GM23248 (cell line): ENCODE results near the gene AQP10. TPM values are rescaled to one million over a fixed set of nuclear protein-coding genes. Genes with fewer than 3 reads are reported as not detected.

Source experiments
- DNase-seq: peaks from one replicate; pipeline ENCODE4 v3.0.0-alpha.2; 2015
- H2AFZ ChIP-seq: fragments of 200-600 bp; sonication (generic); 2 replicates; pipeline ENCODE4 v1.6.1; 2016; ENCODE audit warnings: antibody characterized with exemption
- H3F3A ChIP-seq: fragments of 200-600 bp; sonication (generic); 2 replicates; pipeline ENCODE4 v1.6.1; 2016; ENCODE audit warnings: mild to moderate bottlenecking, antibody characterized with exemption, mixed run types; ENCODE audit not compliant: insufficient read depth
- H3K27ac ChIP-seq: fragments of 200-600 bp; sonication (generic); 2 replicates; pipeline ENCODE4 v1.5.1; 2016; ENCODE audit warnings: mild to moderate bottlenecking
- H3K27me3 ChIP-seq: fragments of 200-600 bp; sonication (generic); replicated peaks from 2 replicates; pipeline ENCODE4 v1.6.1; 2016; ENCODE audit warnings: mild to moderate bottlenecking; ENCODE audit not compliant: insufficient read depth
- H3K36me3 ChIP-seq: fragments of 200-600 bp; sonication (generic); 2 replicates; pipeline ENCODE4 v1.6.1; 2016; ENCODE audit warnings: low read depth, mild to moderate bottlenecking
- H3K4me1 ChIP-seq: fragments of 200-600 bp; sonication (generic); 2 replicates; pipeline ENCODE4 v1.6.1; 2016; ENCODE audit warnings: mild to moderate bottlenecking; ENCODE audit not compliant: insufficient read depth
- H3K4me2 ChIP-seq: fragments of 200-600 bp; sonication (generic); one replicate; pipeline ENCODE4 v1.6.1; 2016; ENCODE audit warnings: mild to moderate bottlenecking; ENCODE audit not compliant: unreplicated experiment
- H3K4me3 ChIP-seq: fragments of 200-600 bp; sonication (generic); 2 replicates; pipeline ENCODE4 v1.5.1; 2016; ENCODE audit warnings: mild to moderate bottlenecking
- H3K79me2 ChIP-seq: fragments of 200-600 bp; sonication (generic); 2 replicates; pipeline ENCODE4 v1.6.1; 2016; ENCODE audit warnings: mild to moderate bottlenecking; ENCODE audit not compliant: insufficient read depth
- H3K9ac ChIP-seq: fragments of 200-600 bp; sonication (generic); 2 replicates; pipeline ENCODE4 v1.6.1; 2016; ENCODE audit warnings: mild to moderate bottlenecking
- H3K9me2 ChIP-seq: fragments of 200-600 bp; sonication (generic); 2 replicates; pipeline ENCODE4 v1.6.1; 2016; ENCODE audit warnings: mixed run types, mild to moderate bottlenecking, moderate library complexity; ENCODE audit not compliant: insufficient read depth
- H3K9me3 ChIP-seq: fragments of 200-600 bp; sonication (generic); one replicate; pipeline ENCODE4 v1.6.1; 2017; ENCODE audit warnings: low read depth
- H4K20me1 ChIP-seq: fragments of 200-600 bp; sonication (generic); 2 replicates; pipeline ENCODE4 v1.6.0; 2016; ENCODE audit not compliant: insufficient read depth
- EZH2 ChIP-seq: fragments of 200-600 bp; sonication (generic); IDR thresholded peaks from 2 replicates; pipeline ENCODE4 v1.6.1; 2018; ENCODE audit warnings: antibody characterized with exemption, mild to moderate bottlenecking; ENCODE audit not compliant: insufficient read depth, poor library complexity, severe bottlenecking
- EZH2phosphoT487 ChIP-seq: fragments of 200-600 bp; sonication (generic); IDR thresholded peaks from 2 replicates; pipeline ENCODE4 v1.6.1; 2018; ENCODE audit warnings: antibody characterized with exemption, moderate library complexity, mild to moderate bottlenecking, low read depth; ENCODE audit not compliant: insufficient read depth
- WGBS, 2 experiments: methylation state at CpG; one replicate each; pipeline ENCODE4 v1.1.6; 2015 to 2017; ENCODE audit warnings: low lambda C conversion rate in 2 of 2, low coverage in 1 of 2; ENCODE audit errors: missing lambda C conversion rate in 2 of 2; 5-methylcytosine and 5-hydroxymethylcytosine counted together
- in situ Hi-C: fragments of 300-500 bp; cut with MboI; formaldehyde crosslinking; loops from 2 replicates; pipeline ENCODE4 v1.15.0; 2020
- polyA plus RNA-seq: library from polyadenylated mRNA; unstranded; fragments of >200 nt; fragmentation: Nextera tagmentation; extraction: Ambion mirVana; gene quantifications from 2 replicates; pipeline ENCODE4 v1.2.1, GENCODE V29; 2016
- total RNA-seq: library from RNA; depleted of rRNA; stranded (reverse); fragments of >200 nt; shearing (Covaris generic); gene quantifications from 2 replicates; pipeline ENCODE4 v1.2.3, GENCODE V29; 2014

The AQP10 gene
- total and polyA plus RNA-seq, 2 experiments from 2014 or later = not detected

DNA sequence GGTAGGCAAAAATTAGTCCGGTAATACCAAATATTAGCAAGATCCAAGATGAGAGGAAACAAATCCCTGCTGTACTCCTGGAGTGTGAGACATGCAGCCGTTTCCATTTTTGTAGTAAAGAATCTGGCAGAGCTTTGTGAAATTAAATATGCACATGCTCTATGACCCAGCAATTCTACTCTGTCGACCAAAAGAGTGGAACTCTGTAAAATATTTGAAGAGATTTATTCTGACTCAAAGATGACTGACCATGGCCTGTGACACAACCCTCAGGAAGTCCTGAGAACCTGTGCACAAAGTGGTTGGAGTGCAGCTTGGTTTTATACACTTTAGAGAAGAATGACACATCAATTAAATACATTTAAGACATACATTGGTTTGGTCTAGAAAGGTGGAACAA is 32.2 kb upstream of the AQP10 start:
- in situ Hi-C loops = no loop called here
- 56 to 58% methylated on average over 3 of the region's 3 CpGs for WGBS, 2 experiments
- no peaks in the 10 kb centered on the region for H3K9me2 ChIP-seq
- no peaks in the 10 kb centered on the region for H3K79me2 ChIP-seq
- H3K9ac ChIP-seq = no peak overlapping the region
- H3K4me2 ChIP-seq = no peak overlapping the region
- no peaks in the 10 kb centered on the region for H3K9me3 ChIP-seq
- no peaks in the 10 kb centered on the region for H3F3A ChIP-seq
- H3K4me3 ChIP-seq = no peak overlapping the region
- no peaks in the 10 kb centered on the region for H3K4me1 ChIP-seq
- no peak overlapping the region for H2AFZ ChIP-seq
- no peak overlapping the region for H3K27ac ChIP-seq
- peak; percentile 25 for DNase-seq
- TF ChIP-seq EZH2 (no peak), EZH2phosphoT487 (no peak)
- no peaks in the 10 kb centered on the region for H3K27me3 ChIP-seq
- H3K36me3 ChIP-seq = no peaks in the 10 kb centered on the region
- no peaks in the 10 kb centered on the region for H4K20me1 ChIP-seq

DNA sequence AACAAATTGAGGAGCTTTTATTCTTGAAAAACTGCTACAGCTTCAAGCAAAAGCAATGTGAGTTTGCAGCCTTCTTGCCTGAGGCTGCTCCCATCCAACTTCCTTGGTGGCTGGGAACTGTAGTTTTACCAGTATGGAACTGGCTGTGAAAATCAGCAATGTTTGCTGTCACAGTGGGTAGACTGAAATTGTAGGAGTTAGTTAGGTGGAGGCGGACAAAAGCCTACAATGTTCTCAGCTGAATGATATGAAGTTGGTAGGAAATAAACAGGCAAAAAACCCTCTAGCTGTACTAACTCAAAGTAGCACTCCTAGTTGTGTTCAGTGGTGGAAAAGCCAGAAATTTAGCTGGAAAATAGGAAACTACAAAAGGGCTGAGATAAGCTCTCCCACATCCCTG is 30.0 kb upstream of the AQP10 start:
- H3K4me2 ChIP-seq = no peak overlapping the region
- no peak for DNase-seq
- TF ChIP-seq EZH2 = no peak
- TF ChIP-seq EZH2phosphoT487 = no peak
- no peak overlapping the region for H3K9ac ChIP-seq
- no peaks in the 10 kb centered on the region for H3K27me3 ChIP-seq
- no peaks in the 10 kb centered on the region for H3K79me2 ChIP-seq
- no peaks in the 10 kb centered on the region for H3F3A ChIP-seq
- no peaks in the 10 kb centered on the region for H3K4me1 ChIP-seq
- in situ Hi-C loops = no loop called here
- no peak overlapping the region for H3K27ac ChIP-seq
- H3K4me3 ChIP-seq = no peak overlapping the region
- no peaks in the 10 kb centered on the region for H3K9me2 ChIP-seq
- no peaks in the 10 kb centered on the region for H4K20me1 ChIP-seq
- WGBS, 2 experiments = 68 to 80% methylated on average over 1 of the region's 1 CpG
- H3K9me3 ChIP-seq = no peaks in the 10 kb centered on the region
- no peak overlapping the region; the same call in 1 of the 2 replicates for H2AFZ ChIP-seq
- H3K36me3 ChIP-seq = no peaks in the 10 kb centered on the region

DNA sequence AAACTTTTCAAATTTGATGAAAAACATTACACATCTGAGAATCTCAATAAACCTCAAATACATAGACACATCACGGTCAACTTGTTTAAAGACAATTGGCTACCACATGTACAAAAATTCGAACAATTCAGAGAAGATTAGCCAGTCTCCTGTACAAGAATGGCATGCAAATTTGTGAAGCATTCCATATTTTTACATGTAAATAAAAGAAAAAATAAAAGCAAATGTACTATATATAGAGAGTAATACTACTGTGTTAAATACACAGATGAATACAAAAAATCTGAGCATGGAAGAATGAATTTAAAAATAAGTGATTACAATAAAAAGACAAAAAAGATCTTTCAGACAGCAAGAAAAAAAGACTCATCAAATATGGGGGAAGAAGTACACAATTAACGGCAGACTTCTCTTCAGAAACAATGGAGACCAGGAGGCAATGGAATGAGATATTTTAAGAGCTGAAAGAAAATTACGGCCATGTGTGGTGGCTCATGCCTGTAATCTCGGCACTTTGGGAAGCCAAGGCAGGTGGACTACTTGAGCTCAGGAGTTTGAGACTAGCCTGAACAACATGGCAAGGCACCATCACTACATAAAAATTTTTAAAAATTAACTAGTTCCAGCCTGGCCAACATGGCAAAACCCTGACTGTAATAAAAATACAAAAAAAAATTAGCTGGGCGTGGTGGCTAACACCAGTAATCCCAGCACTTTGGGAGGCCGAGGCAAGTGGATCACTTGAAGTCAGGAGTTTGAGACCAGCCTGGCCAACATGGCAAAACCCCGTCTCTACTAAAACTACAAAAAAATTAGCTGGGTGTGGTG is 25.3 kb upstream of the AQP10 start:
- Histone ChIP-seq H4K20me1 (no peaks in the 10 kb centered on the region), H3K27me3 (no peaks in the 10 kb centered on the region), H3K9me2 (no peaks in the 10 kb centered on the region), H3K4me1 (no peaks in the 10 kb centered on the region), H3K9ac (no peak overlapping the region), H3K4me2 (no peak overlapping the region), H3K4me3 (no peak overlapping the region), H3K79me2 (no peaks in the 10 kb centered on the region), H3K9me3 (no peaks in the 10 kb centered on the region), H3K36me3 (no peaks in the 10 kb centered on the region), H3F3A (no peaks in the 10 kb centered on the region), H3K27ac (no peak overlapping the region), H2AFZ (no peak overlapping the region)
- TF ChIP-seq EZH2phosphoT487 (no peak), EZH2 (no peak)
- in situ Hi-C loops = no loop called here
- peak; percentile 40 for DNase-seq
- 36 to 42% methylated on average over 8 of the region's 8 CpGs for WGBS, 2 experiments

DNA sequence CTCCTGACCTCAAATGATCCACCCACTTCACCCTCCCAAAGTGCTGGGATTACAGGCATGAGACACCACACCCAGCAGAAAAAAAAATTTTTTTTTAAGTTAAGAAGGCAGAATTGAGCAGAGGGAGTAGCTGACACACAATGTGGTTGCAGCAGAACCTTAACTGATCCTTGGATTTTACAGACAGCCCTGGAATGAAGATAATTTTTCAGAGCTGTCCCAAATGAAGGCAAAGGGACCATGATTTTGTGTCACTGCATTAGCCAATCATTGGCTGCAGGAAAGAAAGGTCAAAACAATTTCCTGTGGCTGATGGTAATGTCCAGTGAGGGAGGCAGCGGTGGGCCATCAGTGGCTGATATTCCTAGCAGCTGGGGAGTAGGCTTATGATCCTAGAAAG is 19.3 kb upstream of the AQP10 start:
- WGBS, 2 experiments = 92 to 93% methylated on average over 1 of the region's 1 CpG
- TF ChIP-seq EZH2 = no peak
- no peak for TF ChIP-seq EZH2phosphoT487
- peaks cover 20% of the 10 kb centered on the region for H3K4me1 ChIP-seq

More for the DNA sequence above, 19.3 kb upstream of the AQP10 start:
- no peak for DNase-seq
- Histone ChIP-seq H3K4me2 (no peak overlapping the region), H4K20me1 (no peaks in the 10 kb centered on the region), H3K9me3 (no peaks in the 10 kb centered on the region), H3K36me3 (no peaks in the 10 kb centered on the region), H3F3A (peaks cover 22% of the 10 kb centered on the region), H3K9me2 (no peaks in the 10 kb centered on the region), H3K4me3 (no peak overlapping the region), H3K27me3 (no peaks in the 10 kb centered on the region), H3K9ac (no peak overlapping the region), H2AFZ (no peak overlapping the region), H3K27ac (no peak overlapping the region), H3K79me2 (no peaks in the 10 kb centered on the region)
- in situ Hi-C loops = no loop called here
